ENCODE results near the gene A3GALT2.

- TF ChIP-seq CTCF (conservative IDR thresholded peaks at IDR 0.05): no peak
- no peak for TF ChIP-seq EZH2 (IDR thresholded peaks at IDR 0.05; ENCODE audit: low read depth)
Observed at GRCh38 chr1:33322109-33322508, 1.2 kb upstream of the A3GALT2 start.

Data from PC-9 (cell line).